Smooth muscle cell of the brain vasculature (primary cell): ENCODE data around the gene AURKAIP1.

ENCODE experiments used
- DNase-seq: peaks from one replicate; pipeline ENCODE4 v3.0.0-alpha.2; 2012; ENCODE audit warnings: low read depth, low spot score

AURKAIP1 gene

DNA sequence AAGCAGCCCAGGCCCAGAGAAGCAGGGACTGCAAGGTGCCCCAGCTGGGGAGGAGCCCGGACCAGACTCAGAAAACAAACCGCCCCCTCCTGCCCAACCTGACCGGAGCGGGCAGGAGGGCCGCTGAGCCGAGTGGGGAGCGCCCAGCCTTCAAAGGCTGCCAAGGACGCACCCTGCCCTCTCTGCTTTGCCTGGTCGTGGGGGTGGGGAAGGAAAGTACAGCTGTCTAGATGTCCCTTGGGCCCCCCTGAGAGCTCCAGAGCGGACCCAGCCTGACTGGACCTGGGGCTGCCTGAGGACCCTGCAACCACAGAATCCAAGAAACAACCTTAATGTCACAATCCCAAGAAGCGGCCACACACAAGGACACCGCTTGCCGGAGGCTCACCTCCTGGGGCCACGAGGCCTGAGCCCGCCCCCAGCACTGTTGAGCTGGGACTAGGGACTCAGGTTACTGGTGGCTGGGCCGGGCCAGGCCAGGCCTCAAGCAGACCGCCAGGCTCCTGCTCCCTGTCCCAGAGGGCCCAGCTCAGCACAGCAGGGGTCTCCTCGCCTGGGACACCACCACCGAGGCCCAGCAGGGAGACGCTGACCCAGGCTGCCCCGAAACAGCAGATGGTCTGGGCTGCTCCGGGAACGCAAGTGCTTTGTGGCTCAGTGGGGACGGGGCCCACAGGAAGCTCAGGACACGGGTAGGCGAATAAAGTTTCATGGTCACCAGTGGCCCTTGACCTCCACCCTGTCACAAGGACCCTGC lies 27.2 kb downstream of the AURKAIP1 start:
- no peak for DNase-seq

DNA sequence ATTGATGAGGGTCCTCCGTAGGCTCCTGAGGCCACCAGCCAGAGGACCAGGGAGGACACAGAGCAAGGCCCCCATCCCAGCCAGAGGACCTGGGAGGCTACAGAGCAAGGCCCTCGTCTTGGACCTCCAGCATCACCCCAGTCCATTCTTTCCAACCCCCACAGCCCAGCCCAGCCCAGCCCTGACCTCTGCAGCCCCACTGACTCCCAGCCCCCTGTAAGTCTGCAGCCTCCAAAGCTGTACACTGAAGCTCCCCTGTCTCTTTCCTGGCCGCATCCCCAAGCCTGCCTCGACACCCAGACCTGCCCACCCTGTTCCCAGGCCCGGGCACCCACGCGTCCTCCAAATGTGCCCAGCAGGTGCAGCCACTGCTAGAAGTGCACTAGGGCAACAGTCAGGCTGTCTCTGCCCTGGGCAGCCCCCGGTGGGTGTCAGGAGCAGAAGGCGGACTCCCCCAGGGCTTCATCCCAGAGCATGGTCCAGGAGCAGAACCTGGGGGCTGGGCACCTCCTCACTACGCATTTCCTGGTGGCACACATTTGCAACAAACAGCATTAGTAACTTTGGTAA lies 27.9 kb downstream of the AURKAIP1 start:
- no peak for DNase-seq

DNA sequence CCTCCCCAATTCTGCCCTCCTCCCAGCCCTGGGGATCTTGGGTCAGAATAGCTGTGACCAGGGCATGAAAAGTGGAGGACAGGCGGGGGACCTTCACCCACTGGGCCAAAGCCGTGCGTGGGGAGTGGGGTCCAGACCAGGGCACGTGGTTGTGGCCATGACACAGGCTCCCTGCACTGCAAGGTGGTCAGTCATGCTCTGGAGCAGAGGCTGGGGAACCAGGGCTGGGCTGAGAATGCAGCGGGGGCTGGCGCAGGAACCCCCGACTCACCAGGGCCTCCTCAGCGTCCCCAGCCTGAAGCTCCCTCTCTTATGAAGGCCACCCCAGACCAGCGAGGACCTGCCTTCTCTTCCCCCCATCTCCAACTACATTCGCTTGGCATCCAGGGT lies 28.5 kb downstream of the AURKAIP1 start:
- no peak for DNase-seq

- no peak for DNase-seq
These were observed 29.0 kb downstream of the AURKAIP1 start for GRCh38 chr1:1345860-1346500.

GRCh38 chr1:1345384-1345783 lies 29.6 kb downstream of the AURKAIP1 start:
- DNase-seq, result no peak

DNA sequence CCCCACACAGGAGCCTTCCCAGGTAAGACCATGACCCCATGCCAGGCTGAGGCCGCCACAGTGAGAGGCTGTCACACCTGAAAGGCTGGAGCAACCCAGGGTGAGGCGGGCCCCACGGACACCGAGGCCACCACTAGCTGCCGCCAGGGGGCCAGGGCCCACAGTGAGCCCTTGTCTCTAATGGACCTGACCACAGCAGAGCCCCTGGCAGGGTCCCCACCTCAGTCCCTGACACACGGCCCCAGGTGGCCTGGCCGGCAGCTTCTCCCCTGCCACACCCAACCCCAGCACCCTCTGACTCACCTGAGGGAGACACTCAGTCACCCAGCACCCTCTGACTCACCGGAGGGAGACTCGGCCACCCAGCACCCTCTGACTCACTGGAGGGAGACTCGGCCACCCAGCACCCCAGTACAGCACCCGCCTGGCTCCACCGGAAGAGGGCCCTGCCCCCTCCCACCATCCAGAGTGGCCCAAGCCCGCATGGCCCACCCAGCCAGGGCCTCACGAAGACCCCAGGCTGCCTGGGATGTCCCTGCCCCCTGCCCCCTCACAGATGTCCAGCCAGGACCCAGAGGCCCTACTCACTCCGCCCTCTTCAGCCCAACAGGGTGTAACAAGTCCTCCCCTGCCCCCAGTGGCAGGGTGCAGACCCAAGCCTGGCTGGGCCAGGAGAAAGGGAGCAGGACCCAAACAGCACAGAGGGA lies 30.2 kb downstream of the AURKAIP1 start:
- no peak for DNase-seq

- DNase-seq, result no peak
These were observed 31.1 kb downstream of the AURKAIP1 start for GRCh38 chr1:1343811-1344421.

- no peak for DNase-seq
These were observed 32.4 kb downstream of the AURKAIP1 start for GRCh38 chr1:1342584-1343115.

- no peak for DNase-seq
These were observed 32.9 kb downstream of the AURKAIP1 start for GRCh38 chr1:1342061-1342562.

DNA sequence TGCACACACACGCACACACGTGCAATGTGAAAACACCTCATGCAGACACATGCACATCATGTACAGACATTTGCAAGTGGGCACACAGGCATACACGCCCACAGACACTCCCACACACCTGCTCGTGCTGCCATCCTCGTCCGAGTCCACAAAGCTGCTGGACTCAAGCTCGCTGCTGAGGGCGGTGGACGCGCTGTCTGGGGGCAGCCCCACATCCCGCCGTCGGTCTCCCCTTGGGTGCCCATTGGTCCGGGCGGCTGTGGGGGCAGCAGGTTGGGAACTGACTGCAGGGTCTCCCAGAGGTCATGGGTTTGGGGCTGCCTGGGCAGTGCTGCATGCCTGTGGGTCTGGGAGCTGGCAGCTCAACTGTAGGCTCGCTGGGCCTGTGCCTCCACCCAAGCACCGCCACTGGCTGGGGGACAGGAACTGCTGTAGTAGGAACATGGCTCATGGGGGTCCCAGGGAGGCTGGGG lies 33.4 kb downstream of the AURKAIP1 start:
- DNase-seq, result no peak

GRCh38 chr1:1340791-1341548 lies 34.0 kb downstream of the AURKAIP1 start:
- DNase-seq, result no peak

DNA sequence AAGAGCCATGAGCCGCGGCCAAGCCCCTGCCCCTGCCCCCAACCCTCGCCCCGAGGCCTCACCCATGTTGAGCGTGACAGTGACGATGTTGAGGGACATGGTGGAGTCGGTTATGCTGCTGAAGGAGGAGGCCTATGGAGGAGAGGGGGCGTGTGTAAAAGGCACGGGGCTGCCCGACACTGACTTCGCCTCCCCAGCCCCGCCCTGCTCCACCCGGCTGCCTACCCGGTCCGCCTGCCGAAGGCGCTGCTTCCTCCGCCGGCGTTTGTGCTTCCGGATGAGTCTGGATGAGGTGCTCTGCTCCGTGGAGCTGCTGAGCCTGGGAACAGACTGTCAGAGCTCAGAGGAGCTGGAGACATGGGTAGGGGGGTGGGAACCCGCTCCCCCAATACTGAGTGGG lies 34.8 kb downstream of the AURKAIP1 start:
- no peak for DNase-seq

DNA sequence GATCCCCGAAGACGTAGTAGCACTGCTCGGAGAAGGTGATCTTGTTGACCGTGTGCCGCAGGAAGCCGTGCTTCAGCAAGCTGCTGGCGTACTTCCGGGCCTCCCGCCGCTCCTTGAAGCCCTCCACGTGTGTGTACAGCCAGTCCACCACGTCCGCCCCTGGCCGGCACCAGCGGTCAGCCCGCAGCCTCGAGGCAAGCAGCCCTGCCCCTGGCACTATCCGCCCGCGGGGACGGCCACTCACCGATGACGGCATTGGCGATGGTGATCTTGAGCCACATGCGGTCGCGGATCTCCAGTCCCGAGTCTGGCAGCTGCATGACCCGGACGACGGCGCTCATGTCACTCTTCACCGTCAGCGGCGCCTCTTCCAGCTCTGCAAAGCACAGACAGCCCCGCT lies 36.7 kb downstream of the AURKAIP1 start:
- no peak for DNase-seq

GRCh38 chr1:1337793-1338147 lies 37.2 kb downstream of the AURKAIP1 start:
- no peak for DNase-seq

GRCh38 chr1:1336931-1337792 lies 37.8 kb downstream of the AURKAIP1 start:
- DNase-seq, result no peak

GRCh38 chr1:1336446-1336845 lies 38.6 kb downstream of the AURKAIP1 start:
- DNase-seq, result no peak

DNA sequence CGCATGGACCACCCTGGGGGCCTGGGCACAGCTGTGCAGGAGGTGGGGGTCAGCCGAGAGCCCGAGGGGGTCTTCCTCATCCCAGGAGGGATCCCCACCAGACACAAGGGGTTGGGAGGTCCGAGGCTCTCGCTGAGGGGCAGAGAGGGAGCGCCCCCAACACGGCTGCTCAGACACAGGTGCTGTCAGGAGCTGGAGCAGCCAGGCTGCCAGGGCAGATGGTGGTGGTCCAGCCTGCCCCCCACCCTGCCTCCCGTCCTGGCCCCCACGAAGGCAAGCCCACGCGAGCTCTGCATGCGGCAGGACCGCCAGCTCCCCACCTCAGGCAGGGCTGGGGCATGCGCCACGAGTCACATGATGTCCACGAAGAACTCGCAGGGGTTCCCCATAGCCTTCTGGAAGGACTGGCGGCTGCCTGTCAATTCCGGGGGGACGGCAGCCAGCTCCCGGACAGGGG lies 39.2 kb downstream of the AURKAIP1 start:
- DNase-seq, result no peak

GRCh38 chr1:1335283-1335682 lies 39.7 kb downstream of the AURKAIP1 start:
- DNase-seq, result no peak

DNA sequence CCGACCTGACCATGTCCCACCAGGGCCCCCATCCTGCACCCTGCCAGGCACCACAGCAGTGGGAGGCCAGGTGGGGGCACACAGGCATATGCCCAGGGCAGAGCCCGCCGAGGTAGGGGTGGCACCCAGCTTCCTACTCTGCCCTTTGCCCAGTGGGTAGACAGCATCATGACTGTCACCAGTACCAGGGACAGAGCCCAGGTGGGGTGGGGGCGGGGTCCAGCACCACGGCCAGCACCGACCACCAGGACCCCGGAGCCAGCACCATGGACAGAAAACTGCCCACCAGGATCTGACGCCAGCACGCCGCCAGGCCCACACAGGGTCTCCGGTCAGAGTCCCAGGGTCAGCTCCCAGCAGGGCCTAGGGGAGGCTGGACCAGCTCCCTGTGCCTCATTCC lies 40.2 kb downstream of the AURKAIP1 start:
- DNase-seq, result no peak
